Transverse colon (tissue), 4 donors: ENCODE results near the gene ZNF319.

Experiments used
- EP300 ChIP-seq: sonication (generic); formaldehyde crosslinking; IDR thresholded peaks from one replicate; pipeline ENCODE4 v1.6.1; 2017; ENCODE audit warnings: antibody characterized with exemption, low read depth
- POLR2A ChIP-seq: fragments of 450-650 bp; IDR thresholded peaks from one replicate; pipeline ENCODE4 v1.6.1; 2016; ENCODE audit warnings: antibody characterized with exemption, mild to moderate bottlenecking, moderate library complexity
- POLR2AphosphoS5 ChIP-seq, 3 donors: sonication (generic); formaldehyde crosslinking; IDR thresholded peaks; one replicate each; pipeline ENCODE4 v1.6.1; 2016; ENCODE audit warnings: antibody characterized with exemption in 3 of 3
- TF ChIP-seq, protein P1 (sequence below), 5 experiments: fragments of 200-600 bp in 3 of 5; fragments of 450-650 bp in 2 of 5; sonication (generic) in 3 of 5; IDR thresholded peaks; 1 replicate in 2 of 5; 2 replicates in 3 of 5; pipeline ENCODE4 v1.5.1; 2016 to 2017; ENCODE audit warnings: antibody characterized with exemption in 5 of 5, inconsistent platforms in 3 of 5, mild to moderate bottlenecking in 2 of 5, moderate library complexity in 1 of 5

DNA sequence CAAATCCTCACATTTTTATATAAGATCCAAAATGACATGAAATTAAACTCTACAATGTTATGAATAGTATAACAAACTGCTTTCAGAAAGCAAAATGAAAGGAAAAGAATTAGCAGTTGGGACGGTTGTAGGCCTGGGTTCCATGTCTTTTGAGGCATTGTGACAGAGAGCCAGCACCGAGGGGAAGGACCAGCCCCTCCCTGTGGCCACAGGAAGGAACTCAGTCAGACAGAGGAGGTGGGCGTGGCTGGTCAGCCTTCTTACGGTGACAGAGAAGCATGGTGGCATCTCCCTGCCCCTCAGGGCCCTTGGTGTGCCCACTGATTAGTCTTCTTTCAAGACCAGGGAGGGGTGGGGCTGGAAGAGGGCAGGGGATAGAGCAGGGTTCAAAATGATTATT lies 5.7 kb downstream of the ZNF319 start:
- TF ChIP-seq, protein P1, sequence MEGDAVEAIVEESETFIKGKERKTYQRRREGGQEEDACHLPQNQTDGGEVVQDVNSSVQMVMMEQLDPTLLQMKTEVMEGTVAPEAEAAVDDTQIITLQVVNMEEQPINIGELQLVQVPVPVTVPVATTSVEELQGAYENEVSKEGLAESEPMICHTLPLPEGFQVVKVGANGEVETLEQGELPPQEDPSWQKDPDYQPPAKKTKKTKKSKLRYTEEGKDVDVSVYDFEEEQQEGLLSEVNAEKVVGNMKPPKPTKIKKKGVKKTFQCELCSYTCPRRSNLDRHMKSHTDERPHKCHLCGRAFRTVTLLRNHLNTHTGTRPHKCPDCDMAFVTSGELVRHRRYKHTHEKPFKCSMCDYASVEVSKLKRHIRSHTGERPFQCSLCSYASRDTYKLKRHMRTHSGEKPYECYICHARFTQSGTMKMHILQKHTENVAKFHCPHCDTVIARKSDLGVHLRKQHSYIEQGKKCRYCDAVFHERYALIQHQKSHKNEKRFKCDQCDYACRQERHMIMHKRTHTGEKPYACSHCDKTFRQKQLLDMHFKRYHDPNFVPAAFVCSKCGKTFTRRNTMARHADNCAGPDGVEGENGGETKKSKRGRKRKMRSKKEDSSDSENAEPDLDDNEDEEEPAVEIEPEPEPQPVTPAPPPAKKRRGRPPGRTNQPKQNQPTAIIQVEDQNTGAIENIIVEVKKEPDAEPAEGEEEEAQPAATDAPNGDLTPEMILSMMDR (IDR thresholded peaks at IDR 0.05): peak; percentile 6 to 32 (median 20)
- no peak for TF ChIP-seq POLR2A
- TF ChIP-seq EP300: no peak
- no peak for TF ChIP-seq POLR2AphosphoS5 (IDR thresholded peaks at IDR 0.05)
